NB4 (cell line): ENCODE data around the gene PAMR1.

Experiments
- CTCF ChIP-seq: IDR thresholded peaks from one replicate; pipeline ENCODE4 v1.5.1; 2012; ENCODE audit warnings: low read depth, low read length
- MAX ChIP-seq: IDR thresholded peaks from 2 replicates; pipeline ENCODE4 v1.6.1; 2011; ENCODE audit warnings: low read depth, low read length
- POLR2A ChIP-seq: IDR thresholded peaks from 2 replicates; pipeline ENCODE4 v1.6.1; 2011; ENCODE audit warnings: mild to moderate bottlenecking; ENCODE audit not compliant: insufficient read length; ENCODE audit errors: extremely low read depth

GRCh38 chr11:35558513-35558912 lies 33.1 kb upstream of the PAMR1 start:
- TF ChIP-seq CTCF (no peak), MAX (no peak), POLR2A (no peak)
